Urothelium cell line (cell line): ENCODE results near the gene COG7.
"Not testable (repeated sequence)": the region's sequence is repeated elsewhere in the genome, so short reads cannot be mapped to it uniquely, and the experiment has no call there.

Source experiments
- DNase-seq: peaks from one replicate; pipeline ENCODE4 v3.0.0; 2011; ENCODE audit warnings: low spot score, mixed read lengths
- FAIRE-seq: peaks from 2 replicates; lab custom pipeline; 2011; peaks lifted over from hg19 to GRCh38; lab: Jason Lieb, UNC

Gene COG7

DNA sequence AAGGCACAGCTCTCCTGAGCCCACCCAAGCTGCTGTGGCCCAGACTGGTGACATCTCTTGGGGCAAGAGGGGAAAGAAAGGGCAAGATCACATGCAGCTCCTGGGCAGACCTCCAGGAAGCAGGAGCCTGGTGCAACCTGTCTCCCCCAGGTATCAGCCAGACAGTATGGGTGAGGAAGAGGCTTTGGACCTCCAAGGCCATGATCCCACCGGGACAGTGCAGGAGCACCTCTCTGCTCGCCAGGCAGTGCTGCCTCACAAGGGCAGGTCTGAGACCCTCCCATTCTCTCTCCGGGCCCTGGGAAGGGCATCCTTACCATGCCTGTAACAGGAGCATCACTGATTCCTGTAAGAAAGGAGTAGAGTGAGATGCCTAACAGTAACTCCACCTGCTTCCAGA lies 25.6 kb upstream of the COG7 start:
- FAIRE-seq (no peak), DNase-seq (no peak)

- DNase-seq (no peak), FAIRE-seq (no peak)
Measured at GRCh38 chr16:23476289-23476688, 23.3 kb upstream of the COG7 start.

- DNase-seq (peak; percentile 47), FAIRE-seq (no peak)
Measured at GRCh38 chr16:23469814-23470213, 16.8 kb upstream of the COG7 start.

DNA sequence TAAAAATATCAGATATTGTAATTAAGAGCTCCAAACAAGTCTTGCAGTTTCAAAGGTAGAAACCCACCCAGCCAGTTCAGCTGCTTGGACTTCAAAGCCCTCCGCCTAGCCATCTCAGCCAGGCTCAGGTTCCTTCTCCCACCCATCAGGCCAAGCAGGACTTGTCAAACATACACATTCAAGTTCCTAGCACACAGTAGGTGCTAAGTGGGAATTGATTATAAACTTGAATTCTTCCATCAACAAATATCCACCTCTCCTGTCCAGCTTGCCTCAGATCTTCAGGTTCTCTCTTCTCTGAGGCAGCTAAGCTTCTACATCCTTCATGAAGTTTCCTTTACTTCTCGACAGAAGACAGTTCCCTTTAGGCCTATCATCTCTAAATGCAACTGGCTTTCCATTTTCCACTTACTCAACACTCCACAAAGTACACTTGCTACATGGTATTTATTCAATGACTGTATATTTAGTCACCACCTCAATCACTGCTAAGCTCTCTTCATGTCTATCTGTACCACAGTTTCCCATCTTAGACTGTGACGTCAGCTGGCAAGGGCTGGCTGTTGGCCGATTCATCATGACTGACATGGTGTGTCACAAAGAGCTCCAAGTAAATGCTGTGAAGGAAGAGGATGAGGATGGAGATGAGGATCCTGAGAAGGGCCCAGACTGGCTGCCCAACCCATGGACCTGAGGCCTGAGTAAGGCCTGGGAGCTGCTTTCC lies 13.3 kb upstream of the COG7 start:
- DNase-seq (no peak), FAIRE-seq (no peak)

DNA sequence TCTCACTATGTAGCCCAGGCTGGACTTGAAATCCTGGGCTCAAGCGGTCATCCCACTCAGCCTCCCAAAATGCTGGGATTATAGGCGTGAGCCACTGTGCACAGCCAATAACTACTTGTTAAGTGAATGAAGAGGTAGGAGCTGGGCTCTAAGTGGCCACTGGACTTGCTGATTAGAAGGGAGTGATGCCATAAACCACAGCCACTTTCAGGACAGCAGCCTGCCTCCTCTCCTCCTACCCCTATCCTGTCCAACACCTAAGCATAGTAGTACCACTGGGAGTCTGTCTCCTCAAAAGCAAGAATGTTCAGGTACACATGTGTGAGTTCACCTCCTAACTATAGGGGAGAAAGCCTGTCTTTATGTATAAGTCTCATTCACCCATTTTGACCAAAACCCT lies 12.2 kb upstream of the COG7 start:
- no peak for FAIRE-seq
- DNase-seq: no peak

DNA sequence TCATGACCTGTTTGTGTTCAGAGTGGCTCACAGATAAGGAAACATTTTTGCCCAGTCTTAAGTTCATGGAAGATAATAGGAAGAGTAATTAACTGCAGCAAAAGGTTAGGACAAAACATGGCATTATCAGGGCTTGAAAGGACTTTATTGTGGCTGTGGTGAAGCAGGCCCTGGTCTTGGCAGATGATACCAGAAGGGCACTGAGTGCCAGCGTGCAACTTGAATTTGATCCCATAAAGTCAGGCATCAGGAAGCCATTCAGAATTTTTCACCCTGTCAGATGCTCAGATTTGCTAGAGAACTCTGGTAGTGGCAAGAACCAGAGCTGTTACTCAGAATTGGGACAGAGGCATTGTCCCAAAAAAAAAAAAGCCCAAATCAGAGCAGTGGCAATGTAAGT lies 11.2 kb upstream of the COG7 start:
- FAIRE-seq (no peak), DNase-seq (no peak)

- not testable (repeated sequence) for DNase-seq, FAIRE-seq
Measured at GRCh38 chr16:23462994-23463393, 10.0 kb upstream of the COG7 start.

GRCh38 chr16:23453338-23454052 lies 506 bp upstream of the COG7 start:
- FAIRE-seq: no peak
- DNase-seq: no peak

DNA sequence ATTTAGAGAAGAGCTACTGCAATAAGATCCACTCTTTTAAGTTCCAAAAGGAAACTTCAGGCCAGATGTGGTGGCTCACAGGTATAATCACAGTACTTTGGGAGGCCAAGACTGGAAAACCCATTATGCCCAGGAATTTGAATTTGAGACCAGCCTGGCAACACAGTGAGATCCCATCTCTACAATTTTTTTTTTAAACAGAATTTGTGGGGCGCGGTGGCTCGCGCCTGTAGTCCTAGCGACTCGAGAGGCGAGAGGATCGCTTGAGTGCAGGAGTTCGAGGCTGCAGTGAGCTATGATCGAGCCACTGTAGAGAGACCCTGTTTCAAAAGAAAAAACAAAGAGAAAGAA lies 793 bp downstream of the COG7 start:
- no peak for FAIRE-seq
- no peak for DNase-seq

DNA sequence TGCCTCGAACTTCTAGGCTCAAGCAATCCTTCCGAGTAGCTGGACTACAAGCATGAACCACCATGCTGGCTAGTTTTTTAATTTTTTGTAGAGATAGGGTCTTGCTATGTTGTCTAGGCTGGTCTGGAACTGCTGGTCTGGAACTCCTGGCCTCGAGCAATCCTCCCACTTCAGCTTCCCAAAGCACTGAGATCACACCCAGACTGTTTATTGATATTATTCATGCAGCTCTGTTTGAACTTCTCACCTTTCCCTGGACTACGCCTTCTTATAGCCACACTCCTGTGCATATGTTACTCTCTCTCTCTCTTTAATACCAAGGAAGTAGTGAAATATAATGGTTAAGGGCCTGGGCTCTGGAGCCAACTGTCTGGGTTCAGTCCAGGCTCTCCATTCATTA lies 4.6 kb downstream of the COG7 start:
- no peak for DNase-seq
- no peak for FAIRE-seq

DNA sequence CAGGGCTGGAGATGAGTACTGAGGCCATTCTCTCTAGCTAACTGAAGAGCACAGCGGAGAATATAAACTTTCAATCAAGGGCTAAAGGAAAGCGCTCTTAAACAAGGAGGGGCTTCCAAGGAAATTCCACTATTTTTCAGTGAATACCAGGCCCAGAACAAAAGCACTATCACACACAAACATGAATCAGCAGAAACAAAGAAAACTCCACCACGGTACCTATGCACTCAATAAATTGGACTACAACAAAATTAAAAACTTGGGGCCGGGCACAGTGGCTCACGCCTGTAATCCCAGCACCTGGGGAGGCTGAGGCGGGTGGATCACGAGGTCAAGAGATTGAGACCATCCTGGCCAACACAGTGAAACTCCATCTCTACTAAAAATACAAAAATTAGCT lies 15.4 kb downstream of the COG7 start:
- not testable (repeated sequence) for DNase-seq, FAIRE-seq

- DNase-seq (no peak), FAIRE-seq (no peak)
Measured at GRCh38 chr16:23436951-23437350, 16.0 kb downstream of the COG7 start.

DNA sequence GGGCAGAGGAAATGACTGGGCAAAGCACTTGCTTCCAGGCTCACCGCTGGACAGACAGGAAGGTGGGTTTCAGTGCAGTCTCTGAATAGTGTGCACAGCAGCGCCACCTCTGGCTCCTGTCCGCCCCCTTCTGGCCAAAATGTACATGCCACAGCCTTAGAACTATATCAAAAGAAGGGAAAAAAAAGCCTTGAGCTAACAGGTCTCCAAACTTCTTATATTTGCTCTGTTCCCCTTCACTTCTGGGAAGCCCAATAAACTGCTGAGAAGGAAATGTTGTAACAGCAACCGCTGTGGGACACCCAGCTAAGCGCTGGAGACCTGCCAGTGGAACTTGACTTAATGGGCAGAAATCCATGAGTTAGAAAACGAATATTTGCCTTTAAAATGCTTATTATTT lies 17.5 kb downstream of the COG7 start:
- FAIRE-seq (no peak), DNase-seq (peak; percentile 57)

GRCh38 chr16:23434380-23434779 lies 18.6 kb downstream of the COG7 start:
- DNase-seq (peak; percentile 44), FAIRE-seq (no peak)

DNA sequence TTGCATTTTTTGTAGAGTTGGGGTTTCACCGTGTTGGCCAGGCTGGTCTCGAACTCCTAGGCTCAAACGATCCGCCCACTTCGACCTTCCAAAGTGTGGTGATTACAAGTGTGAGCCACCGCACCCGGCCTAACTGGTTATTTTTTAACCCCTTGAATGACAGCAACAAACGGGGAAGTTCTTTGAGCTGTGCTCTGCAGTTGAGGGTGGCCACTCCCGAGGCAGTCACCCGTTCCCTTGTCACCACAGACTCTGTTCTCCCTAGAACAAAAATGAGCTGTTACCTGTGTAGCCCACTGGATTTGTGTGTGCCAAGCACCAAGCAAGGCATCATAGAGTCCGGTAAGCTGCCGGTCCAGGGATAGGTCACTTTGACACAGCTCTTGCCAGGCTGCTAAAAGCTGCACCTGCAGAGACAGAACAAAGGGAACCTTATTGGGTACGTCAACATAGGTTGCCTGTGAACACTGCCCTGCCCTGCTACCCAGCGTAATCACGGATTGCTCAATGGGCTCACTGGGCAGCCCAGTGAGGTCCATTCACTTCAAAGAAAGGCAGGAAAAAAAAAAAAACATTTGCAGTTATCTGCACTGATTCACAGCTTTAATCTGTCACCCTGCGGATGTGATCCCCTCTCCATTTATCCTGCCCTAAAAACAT lies 19.6 kb downstream of the COG7 start:
- DNase-seq (no peak), FAIRE-seq (no peak)

- FAIRE-seq: no peak
Measured at GRCh38 chr16:23432176-23433128, 20.5 kb downstream of the COG7 start.

GRCh38 chr16:23428351-23428750 lies 24.6 kb downstream of the COG7 start:
- FAIRE-seq: no peak

More at GRCh38 chr16:23432176-23433128, 20.5 kb downstream of the COG7 start:
- DNase-seq: no peak

GRCh38 chr16:23424292-23424958 lies 28.6 kb downstream of the COG7 start:
- FAIRE-seq (no peak), DNase-seq (no peak)

More at GRCh38 chr16:23428351-23428750, 24.6 kb downstream of the COG7 start:
- no peak for DNase-seq

GRCh38 chr16:23423496-23424049 lies 29.4 kb downstream of the COG7 start:
- FAIRE-seq (no peak), DNase-seq (peak; percentile 70)

DNA sequence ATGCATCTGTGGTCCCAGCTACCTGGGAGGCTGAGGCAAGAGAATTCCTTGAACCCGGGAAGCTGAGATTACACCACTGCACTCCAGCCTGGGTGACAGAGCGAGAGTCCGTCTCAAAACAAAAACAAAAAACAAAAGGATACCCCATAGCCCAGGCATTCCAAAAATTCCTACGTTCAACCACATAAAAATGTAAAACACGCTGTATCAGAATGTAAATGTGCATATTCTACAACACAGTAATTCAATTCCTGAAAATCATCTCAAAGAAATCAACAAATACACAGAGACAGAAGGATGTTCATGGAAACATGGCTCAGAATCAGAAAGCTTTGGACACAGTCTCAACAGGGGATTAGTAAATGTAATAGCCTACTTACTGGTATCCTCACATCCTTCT lies 33.0 kb downstream of the COG7 start:
- DNase-seq (no peak), FAIRE-seq (no peak)
